H1 (cell line): ENCODE data around the gene OXTR. TPM values are rescaled to one million over a fixed set of nuclear protein-coding genes. Genes with fewer than 3 reads are reported as not detected.

ENCODE experiments used
- CTCF ChIA-PET: fragments of 300-600 bp; sonication (Branson Sonifier 250); formaldehyde crosslinking; loops from one replicate; lab custom pipeline; 2021; ENCODE audit not compliant: partially characterized antibody; lab: Charles Lee
- POLR2A ChIA-PET: fragments of 300-600 bp; sonication (Branson Sonifier 250); formaldehyde crosslinking; loops from one replicate; lab custom pipeline; 2021; ENCODE audit warnings: inconsistent platforms; ENCODE audit not compliant: partially characterized antibody; lab: Charles Lee
- DNase-seq, 2 experiments: peaks; one replicate each; pipeline versions ENCODE4 v3.0.0 to v3.0.0-alpha.2; 2010 to 2022; ENCODE audit warnings: low spot score in 2 of 2, low read depth in 1 of 2, mixed read lengths in 1 of 2
- FAIRE-seq: peaks from 2 replicates; lab custom pipeline; 2011; peaks lifted over from hg19 to GRCh38; lab: Jason Lieb, UNC
- H2AFZ ChIP-seq: 2 replicates; pipeline ENCODE4 v1.8.1; 2012; ENCODE audit warnings: low read length, inconsistent platforms
- H2AK5ac ChIP-seq: 2 replicates; pipeline ENCODE4 v1.6.1; 2013; ENCODE audit warnings: low read depth, low read length
- H2BK120ac ChIP-seq: replicated peaks from 2 replicates; pipeline ENCODE3; 2013; ENCODE audit warnings: low read depth, low read length, inconsistent platforms
- H2BK12ac ChIP-seq: 2 replicates; pipeline ENCODE4 v1.6.1; 2013; ENCODE audit warnings: low read depth, low read length
- H2BK15ac ChIP-seq: 2 replicates; pipeline ENCODE4 v1.6.1; 2013; ENCODE audit warnings: low read length
- H2BK20ac ChIP-seq: 2 replicates; pipeline ENCODE4 v1.6.1; 2013; ENCODE audit warnings: low read length
- H2BK5ac ChIP-seq: 2 replicates; pipeline ENCODE4 v1.6.1; 2013; ENCODE audit warnings: low read depth, low read length
- H3K14ac ChIP-seq: 2 replicates; pipeline ENCODE4 v1.6.1; 2013; ENCODE audit warnings: inconsistent platforms; ENCODE audit not compliant: insufficient read length
- H3K18ac ChIP-seq: 2 replicates; pipeline ENCODE4 v1.6.1; 2013; ENCODE audit warnings: low read length; ENCODE audit errors: extremely low read depth
- H3K23ac ChIP-seq: 2 replicates; pipeline ENCODE4 v1.6.1; 2013; ENCODE audit warnings: inconsistent platforms; ENCODE audit not compliant: insufficient read length
- H3K23me2 ChIP-seq: 2 replicates; pipeline ENCODE4 v1.6.1; 2013; ENCODE audit warnings: low read depth, low read length
- H3K27ac ChIP-seq: 2 replicates; pipeline ENCODE4 v1.6.1; 2011; ENCODE audit warnings: low read depth, low read length, inconsistent platforms
- H3K27me3 ChIP-seq, 4 experiments: replicated peaks in 1 of 4; 1 replicate in 1 of 4; 2 replicates in 3 of 4; pipeline versions ENCODE4 v1.6.1 to v1.8.1; 2011 to 2013; ENCODE audit warnings: low read length in 3 of 4, mild to moderate bottlenecking in 3 of 4, inconsistent platforms in 2 of 4, mixed read lengths in 2 of 4, moderate library complexity in 1 of 4; ENCODE audit not compliant: control insufficient read depth in 3 of 4, insufficient read depth in 3 of 4; ENCODE audit errors: extremely low read depth in 1 of 4
- H3K36me3 ChIP-seq, 4 experiments: 2 replicates each; pipeline versions ENCODE4 v1.6.1 to v1.8.1; 2011 to 2013; ENCODE audit warnings: mild to moderate bottlenecking in 4 of 4, low read length in 3 of 4, moderate library complexity in 2 of 4, control low read depth in 1 of 4, inconsistent platforms in 1 of 4; ENCODE audit not compliant: insufficient read depth in 4 of 4, control insufficient read depth in 2 of 4
- H3K4ac ChIP-seq: replicated peaks from 2 replicates; pipeline ENCODE3; 2013; ENCODE audit warnings: low read length, low read depth, mixed read lengths, inconsistent platforms; ENCODE audit not compliant: insufficient read length
- H3K4me1 ChIP-seq, 4 experiments: replicated peaks in 1 of 4; 1 replicate in 1 of 4; 2 replicates in 3 of 4; pipeline versions ENCODE4 v1.6.1 to v1.8.1; 2011 to 2013; ENCODE audit warnings: low read length in 3 of 4, inconsistent platforms in 2 of 4, mixed read lengths in 1 of 4; ENCODE audit not compliant: insufficient read depth in 4 of 4, control insufficient read depth in 3 of 4
- H3K4me2 ChIP-seq, 2 experiments: 2 replicates each; pipeline versions ENCODE4 v1.6.1 to v1.8.1; 2011 to 2013; ENCODE audit warnings: low read depth in 2 of 2, low read length in 2 of 2, control low read depth in 1 of 2, inconsistent platforms in 1 of 2, mild to moderate bottlenecking in 1 of 2; ENCODE audit not compliant: insufficient read depth in 1 of 2
- H3K4me3 ChIP-seq, 4 experiments: fragments of 200-600, 300-600 bp in 1 of 4; sonication (generic), shearing (Covaris generic), sonication (Bioruptor Twin) in 1 of 4; 2 replicates each; pipeline versions ENCODE4 v1.5.1 to v1.8.1; 2011 to 2016; ENCODE audit warnings: low read length in 4 of 4, low read depth in 3 of 4, control low read depth in 2 of 4, inconsistent platforms in 2 of 4, mild to moderate bottlenecking in 2 of 4, mixed read lengths in 1 of 4, moderate library complexity in 1 of 4; ENCODE audit not compliant: insufficient read depth in 2 of 4; ENCODE audit errors: extremely low read depth in 1 of 4
- H3K56ac ChIP-seq: replicated peaks from 2 replicates; pipeline ENCODE3; 2013; ENCODE audit warnings: low read depth, mild to moderate bottlenecking, mixed read lengths, low read length, inconsistent platforms; ENCODE audit not compliant: insufficient read length
- H3K79me1 ChIP-seq: 2 replicates; pipeline ENCODE4 v1.6.1; 2013; ENCODE audit warnings: low read depth, low read length, control low read depth
- H3K79me2 ChIP-seq, 2 experiments: 2 replicates each; pipeline versions ENCODE4 v1.6.1 to v1.8.1; 2012 to 2013; ENCODE audit warnings: low read length in 2 of 2, mild to moderate bottlenecking in 2 of 2, inconsistent platforms in 1 of 2; ENCODE audit not compliant: insufficient read depth in 2 of 2, control insufficient read depth in 1 of 2
- H3K9ac ChIP-seq, 4 experiments: replicated peaks in 1 of 4; 1 replicate in 1 of 4; 2 replicates in 3 of 4; pipeline versions ENCODE4 v1.6.1 to v1.8.1; 2011 to 2013; ENCODE audit warnings: low read depth in 3 of 4, low read length in 3 of 4, control low read depth in 2 of 4, mild to moderate bottlenecking in 2 of 4, moderate library complexity in 2 of 4, inconsistent platforms in 1 of 4; ENCODE audit errors: extremely low read depth in 1 of 4
- H3K9me3 ChIP-seq, 2 experiments: 2 replicates each; pipeline versions ENCODE4 v1.6.1 to v1.8.1; 2012 to 2013; ENCODE audit warnings: mild to moderate bottlenecking in 2 of 2, moderate library complexity in 2 of 2, control low read depth in 1 of 2, inconsistent platforms in 1 of 2, low read depth in 1 of 2, low read length in 1 of 2, mixed read lengths in 1 of 2; ENCODE audit not compliant: insufficient read depth in 2 of 2
- H4K20me1 ChIP-seq, 2 experiments: replicated peaks in 1 of 2; 2 replicates each; pipeline versions ENCODE3 to v1.8.1; 2011 to 2013; ENCODE audit warnings: inconsistent platforms in 2 of 2, low read length in 2 of 2, mild to moderate bottlenecking in 1 of 2; ENCODE audit not compliant: insufficient read depth in 2 of 2, control insufficient read depth in 1 of 2
- H4K5ac ChIP-seq: 2 replicates; pipeline ENCODE4 v1.6.1; 2013; ENCODE audit warnings: low read length, low read depth, mixed read lengths, inconsistent platforms; ENCODE audit not compliant: insufficient read length
- H4K8ac ChIP-seq: 2 replicates; pipeline ENCODE4 v1.8.0; 2013; ENCODE audit warnings: mild to moderate bottlenecking, moderate library complexity, low read length, inconsistent platforms; ENCODE audit not compliant: insufficient read depth; ENCODE audit errors: extremely low read depth
- H4K91ac ChIP-seq: replicated peaks from 2 replicates; pipeline ENCODE3; 2013; ENCODE audit warnings: low read length, mixed read lengths, inconsistent platforms; ENCODE audit not compliant: insufficient read length
- BCL11A ChIP-seq, 2 experiments: IDR thresholded peaks; one replicate each; pipeline ENCODE4 v1.6.1; 2011; ENCODE audit warnings: low read depth in 2 of 2, low read length in 2 of 2, mild to moderate bottlenecking in 2 of 2
- CEBPB ChIP-seq: IDR thresholded peaks from 2 replicates; pipeline ENCODE4 v1.6.1; 2012; ENCODE audit warnings: low read depth, low read length
- CTBP2 ChIP-seq: IDR thresholded peaks from 2 replicates; pipeline ENCODE4 v1.7.0; 2011; ENCODE audit warnings: borderline replicate concordance, mild to moderate bottlenecking, moderate library complexity, mixed read lengths, low read length; ENCODE audit not compliant: insufficient read depth, insufficient read length
- MAX ChIP-seq: IDR thresholded peaks from 2 replicates; pipeline ENCODE4 v1.6.1; 2012; ENCODE audit warnings: inconsistent platforms
- RNF2 ChIP-seq: fragments of 200-900, 300-1000 bp; sonication (generic); IDR thresholded peaks from 2 replicates; pipeline ENCODE4 v1.7.1; 2016; ENCODE audit warnings: borderline replicate concordance, low read depth, mild to moderate bottlenecking, antibody characterized with exemption, low read length; ENCODE audit not compliant: poor library complexity, severe bottlenecking; ENCODE audit errors: missing control alignments
- SAP30 ChIP-seq: fragments of 300-600 bp; sonication (generic); IDR thresholded peaks from 2 replicates; pipeline ENCODE4 v1.7.1; 2012; ENCODE audit warnings: low read length, moderate library complexity, mild to moderate bottlenecking, inconsistent platforms; ENCODE audit not compliant: insufficient read depth, insufficient replicate concordance
- SIRT6 ChIP-seq: IDR thresholded peaks from one replicate; pipeline ENCODE4 v1.7.1; 2012; ENCODE audit warnings: low read length, inconsistent platforms
- SP2 ChIP-seq: IDR thresholded peaks from 2 replicates; pipeline ENCODE4 v1.6.1; 2012; ENCODE audit warnings: mild to moderate bottlenecking, low read length, inconsistent platforms
- SUZ12 ChIP-seq: fragments of 200-600 bp; sonication (generic); IDR thresholded peaks from 2 replicates; pipeline ENCODE4 v1.6.1; 2012; ENCODE audit warnings: mild to moderate bottlenecking, inconsistent platforms, low read length, moderate library complexity, mixed read lengths
- YY1 ChIP-seq: IDR thresholded peaks from 2 replicates; pipeline ENCODE4 v1.6.1; 2011; ENCODE audit warnings: low read depth, mild to moderate bottlenecking, low read length
- WGBS, 2 experiments: shearing (Covaris generic) in 1 of 2; methylation state at CpG; one replicate each; pipeline versions ENCODE4 v1.1.6 to v1.1.7; 2013 to 2015; ENCODE audit warnings: low lambda C conversion rate in 2 of 2, mixed read lengths in 2 of 2, inconsistent platforms in 1 of 2, low coverage in 1 of 2, missing lambda C conversion rate in 1 of 2; ENCODE audit not compliant: insufficient replicate concordance in 2 of 2, insufficient coverage in 1 of 2, insufficient read length in 1 of 2; ENCODE audit errors: extremely low coverage in 1 of 2, missing lambda C conversion rate in 1 of 2; 5-methylcytosine and 5-hydroxymethylcytosine counted together
- polyA plus RNA-seq, 7 experiments: library from polyadenylated mRNA; depleted of rRNA in 3 of 7; stranded (reverse) in 5 of 7; unstranded in 2 of 7; fragments of >200 nt in 5 of 7; fragments of 200-250 nt in 2 of 7; gene quantifications; 1 replicate in 5 of 7; 2 replicates in 1 of 7; 4 replicates in 1 of 7; pipeline versions ENCODE4 v1.2.1 to v1.2.3, GENCODE V29; 2011 to 2013; ENCODE audit warnings: missing spikeins in 2 of 7, mixed read lengths in 2 of 7
- total RNA-seq: library from RNA; stranded (reverse); fragmentation: NEBNext Ultra II Directional; extraction: Animal tissue kit (Norgen Biotek cat#: 25700); gene quantifications from 2 replicates; pipeline ENCODE4 v1.2.1, GENCODE V29; 2021

OXTR gene
- total and polyA plus RNA-seq, 2 of the 8 experiments (the other 6 are each of a cell fraction or from before 2014, with no cell fraction given), result 0.77 to 2.3 TPM

GRCh38 chr3:8722808-8723207 is 46.6 kb downstream of the OXTR start:
- H3K36me3 ChIP-seq, result no peaks in the 10 kb centered on the region
- H3K79me1 ChIP-seq, result no peaks in the 10 kb centered on the region
- H2BK120ac ChIP-seq, result no peak overlapping the region
- H3K4me1 ChIP-seq, result peaks cover 0 to 2% (median 0%) of the 10 kb centered on the region in 4 experiments; a peak in 2 of 7 replicates
- no peak overlapping the region for H3K4ac ChIP-seq
- H3K27ac ChIP-seq, result no peak overlapping the region
- H2BK5ac ChIP-seq, result no peak overlapping the region
- no peaks in the 10 kb centered on the region for H4K20me1 ChIP-seq
- no peaks in the 10 kb centered on the region for H3K9me3 ChIP-seq
- H4K8ac ChIP-seq, result no peak overlapping the region
- no peak overlapping the region for H3K4me3 ChIP-seq
- H3K14ac ChIP-seq, result no peak overlapping the region
- no peak overlapping the region for H2AFZ ChIP-seq
- H3K4me2 ChIP-seq, result no peak overlapping the region
- no peak overlapping the region for H2AK5ac ChIP-seq
- no peak overlapping the region for H2BK15ac ChIP-seq
- no peak overlapping the region for H4K91ac ChIP-seq
- no peaks in the 10 kb centered on the region for H3K23me2 ChIP-seq
- CTCF ChIA-PET, result interaction anchor here (0.9 to 1.9 kb wide), 6 partner anchors 9 to 59 kb away, joined by 3 to 6 read pairs (median 4); partner anchors contain the start of gene OXTR
- POLR2A ChIA-PET, result interaction anchor here (0.8 kb wide), 1 partner anchor 41 kb away, joined by 3 read pairs; no protein-coding TSS in a partner anchor
- TF ChIP-seq SAP30 (no peak), BCL11A (IDR thresholded peaks at IDR 0.05; ENCODE audit: low read depth in 2 of 2, low read length in 2 of 2) (no peak), RNF2 (no peak), YY1 (no peak), SP2 (no peak), CTBP2 (no peak), SUZ12 (no peak), MAX (no peak), CEBPB (no peak), SIRT6 (no peak)
- H3K79me2 ChIP-seq, result no peaks in the 10 kb centered on the region
- FAIRE-seq, result no peak
- H3K27me3 ChIP-seq, result no peaks in the 10 kb centered on the region
- no peak overlapping the region for H3K23ac ChIP-seq
- DNase-seq, result no peak
- H3K56ac ChIP-seq, result no peak overlapping the region
- H4K5ac ChIP-seq, result no peak overlapping the region
- no peak overlapping the region for H3K18ac ChIP-seq
- no peak overlapping the region for H2BK12ac ChIP-seq
- 64% methylated on average over 5 of the region's 5 CpGs; no CpG with 5 or more reads in 1 of the 2 experiments for WGBS, 2 experiments
- no peak overlapping the region for H3K9ac ChIP-seq
- H2BK20ac ChIP-seq, result no peak overlapping the region
